DMS114 treated with DMSO at 0.1 percent for 48 hours (cell line): ENCODE data around the gene MUC6.

Source experiments
- DNase-seq: peaks from one replicate; lab custom pipeline; 2025; ENCODE audit not compliant: unreplicated experiment; lab: John Stamatoyannopoulos, UW

The MUC6 gene

DNA sequence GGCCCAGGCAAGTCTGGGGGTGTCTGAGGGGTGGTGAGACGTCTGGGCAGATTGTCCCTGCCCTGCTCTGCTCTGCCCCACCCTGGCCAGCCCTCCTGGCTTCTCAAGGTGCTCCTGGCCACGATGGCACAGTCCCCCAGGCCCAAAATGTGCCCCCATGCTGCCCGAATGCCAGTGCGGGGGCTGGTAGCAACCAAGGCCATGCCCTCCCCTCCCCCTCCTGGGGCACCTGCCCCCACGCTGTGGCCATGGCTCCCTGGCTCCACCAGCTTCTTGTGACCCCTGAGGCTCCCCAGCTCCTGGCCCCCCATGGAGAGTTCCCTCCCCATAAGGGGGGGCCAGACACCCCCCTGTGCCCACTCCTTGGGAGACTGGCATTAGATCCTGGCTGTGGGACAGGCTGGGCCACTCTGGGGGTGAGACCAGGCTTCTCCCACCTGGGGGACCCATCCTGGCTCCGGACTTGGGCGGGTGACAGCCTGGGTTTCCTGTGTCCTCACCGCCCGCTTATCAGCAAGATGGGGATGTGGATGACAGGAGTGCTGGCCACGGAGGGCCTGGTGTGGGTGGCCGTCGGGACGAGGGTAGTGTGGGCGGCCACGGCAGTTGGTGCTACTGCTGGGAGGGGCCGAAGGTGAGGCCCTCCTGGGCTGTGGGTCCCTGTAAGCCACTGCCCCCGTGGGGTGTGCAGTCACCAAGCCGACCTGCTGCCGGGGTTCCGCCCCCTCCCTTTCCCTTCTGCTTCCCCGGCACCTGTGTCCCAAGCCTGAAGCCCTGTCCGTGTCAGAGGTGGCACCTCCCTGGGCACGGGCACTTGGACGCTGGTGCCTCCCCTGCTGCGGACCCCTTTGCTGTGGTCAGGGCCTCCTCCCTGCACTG lies 15.9 kb upstream of the MUC6 start:
- DNase-seq, result no peak

DNA sequence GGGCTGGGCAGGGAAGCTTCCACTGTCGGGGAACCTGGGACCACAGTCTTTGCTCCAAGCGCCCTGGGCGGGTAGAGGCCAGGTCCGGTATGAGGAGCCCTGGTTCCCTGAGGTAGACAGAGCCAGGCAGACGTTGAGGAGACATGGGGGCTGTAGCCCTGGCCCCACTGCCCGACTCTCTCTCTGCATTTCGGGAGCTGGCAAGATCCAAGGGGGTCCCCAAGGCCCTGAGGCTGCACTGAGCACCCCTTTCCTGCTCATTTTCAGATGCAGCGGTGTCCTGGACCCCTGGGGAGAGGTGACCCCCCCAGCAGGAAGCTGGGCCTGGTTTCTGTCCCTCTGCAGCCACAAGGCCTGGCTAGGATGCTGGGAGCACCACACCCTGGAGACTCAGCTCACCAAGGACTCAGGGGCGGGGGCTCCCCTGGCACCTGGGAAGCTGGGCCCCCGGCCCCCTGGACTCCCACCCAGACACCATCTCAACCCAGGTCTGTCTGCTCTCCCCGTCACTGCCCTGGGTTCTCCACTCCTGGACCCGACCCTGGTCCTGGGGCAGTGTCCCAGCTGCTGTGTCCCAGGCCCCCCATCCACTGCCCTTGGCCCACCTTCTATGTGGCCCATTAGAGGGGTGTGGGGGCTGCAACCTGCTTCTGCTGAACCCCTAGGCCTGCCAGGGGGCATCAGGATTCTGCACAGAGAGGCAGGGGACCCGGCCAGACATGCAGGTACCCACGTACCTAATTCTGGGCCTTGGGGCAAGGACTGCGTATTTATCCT lies 15.0 kb upstream of the MUC6 start:
- DNase-seq, result no peak

DNA sequence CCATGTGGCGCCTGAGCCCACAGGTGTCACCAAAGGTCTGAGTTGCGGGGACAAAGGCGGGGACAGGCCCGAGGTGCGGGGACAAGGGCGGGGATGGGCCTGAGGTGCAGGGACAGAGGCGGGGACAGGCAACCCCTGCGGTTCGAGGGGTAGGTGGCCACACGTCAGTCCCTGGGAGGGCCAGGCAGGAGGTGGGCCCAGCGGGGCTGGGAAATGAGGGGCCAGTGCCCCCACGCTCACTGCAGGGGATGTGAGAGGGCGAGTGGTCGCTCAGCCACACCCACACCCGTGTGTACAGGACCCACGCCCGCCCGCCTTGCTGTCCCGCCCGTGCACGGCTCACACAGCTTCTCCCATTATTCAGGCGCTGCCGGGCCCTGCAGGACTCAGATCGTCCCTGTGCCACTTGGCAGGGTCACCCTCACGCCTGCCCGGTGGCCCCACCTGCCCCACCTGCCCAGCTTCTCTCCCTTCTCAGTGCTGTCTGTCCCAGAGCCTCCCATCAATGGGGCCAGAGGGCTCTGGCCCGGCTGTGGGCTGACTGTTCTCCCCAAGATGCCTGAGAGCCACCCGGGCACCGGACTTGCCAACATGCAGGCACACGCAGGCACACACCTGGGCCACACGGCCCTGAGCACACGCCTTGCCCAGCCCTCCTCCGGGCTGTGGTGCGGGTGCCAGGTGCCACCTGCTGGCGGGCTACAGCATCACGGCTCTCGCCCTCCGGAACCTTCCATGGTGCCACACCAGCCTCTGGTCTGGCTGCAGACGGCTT lies 14.2 kb upstream of the MUC6 start:
- no peak for DNase-seq

DNA sequence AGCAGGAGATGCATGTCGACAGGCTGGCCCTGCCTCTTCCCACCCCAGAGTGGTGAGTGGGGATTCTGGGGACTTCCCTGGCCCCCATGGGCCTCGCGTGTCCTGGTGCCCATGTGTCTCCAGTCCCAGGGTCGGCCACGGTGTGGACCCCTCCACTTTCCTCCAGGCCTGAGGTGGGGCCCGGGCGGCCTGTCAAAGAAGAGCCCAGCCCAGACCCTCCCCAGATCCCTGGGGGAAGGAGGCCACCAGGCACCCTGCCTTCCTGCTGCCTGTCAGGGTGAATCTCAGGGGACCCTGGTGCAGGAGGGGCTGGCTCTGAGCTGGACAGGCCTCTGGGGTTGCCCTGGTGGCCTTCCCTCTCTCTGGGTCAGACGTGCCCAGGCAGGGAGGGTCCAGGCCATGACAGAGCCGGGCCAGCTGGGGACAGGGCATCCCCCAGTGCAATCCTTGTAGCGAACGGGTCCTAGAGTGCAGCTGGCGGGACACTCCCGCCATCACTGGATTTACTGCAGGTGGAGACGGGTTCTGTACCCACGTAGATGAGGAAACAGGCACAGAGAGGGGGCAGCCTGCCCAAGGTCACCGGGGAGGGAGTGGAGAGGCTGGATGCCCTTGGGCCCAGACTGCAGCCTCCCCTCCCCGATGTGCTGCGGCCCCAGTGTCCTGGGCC lies 13.5 kb upstream of the MUC6 start:
- no peak for DNase-seq

DNA sequence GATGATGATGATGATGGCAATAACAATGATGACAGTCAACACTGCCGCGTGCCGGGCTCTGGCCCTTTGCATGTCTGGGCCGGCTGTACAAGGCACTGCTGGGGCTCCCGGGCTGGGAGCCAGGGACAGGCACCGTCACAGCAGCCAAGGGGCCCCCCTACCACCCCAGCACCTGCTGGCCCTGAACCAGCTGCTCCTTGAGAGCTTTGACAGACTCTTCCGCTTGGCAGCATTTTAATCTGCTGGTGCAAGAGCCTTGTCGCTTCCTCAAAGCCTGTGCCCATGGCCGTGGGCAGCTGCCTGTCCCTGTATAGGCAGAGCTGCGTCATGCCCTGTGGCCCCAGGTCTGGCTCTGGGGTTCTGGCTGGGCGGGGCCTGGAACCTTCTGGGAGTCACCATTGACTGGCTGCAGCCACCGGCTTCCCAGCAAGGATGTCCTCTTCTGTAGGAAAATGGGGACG lies 12.9 kb upstream of the MUC6 start:
- no peak for DNase-seq

DNA sequence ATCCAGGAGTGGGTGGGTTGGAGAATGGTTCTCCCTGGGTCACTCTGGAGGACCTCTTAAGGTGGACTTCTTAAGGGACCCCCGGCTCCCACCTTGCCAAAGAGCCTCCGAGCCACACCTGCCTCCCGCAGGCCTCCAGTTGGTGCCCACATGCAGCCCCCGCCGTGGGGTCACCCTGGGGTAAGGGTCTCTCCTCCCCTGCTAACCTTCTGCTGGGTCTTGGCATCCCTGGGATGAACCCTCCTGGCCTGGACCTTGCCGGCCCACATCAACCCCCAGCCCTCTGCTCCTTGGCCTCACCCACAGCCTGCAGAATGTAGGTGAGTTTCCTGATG lies 12.5 kb upstream of the MUC6 start:
- DNase-seq, result no peak

DNA sequence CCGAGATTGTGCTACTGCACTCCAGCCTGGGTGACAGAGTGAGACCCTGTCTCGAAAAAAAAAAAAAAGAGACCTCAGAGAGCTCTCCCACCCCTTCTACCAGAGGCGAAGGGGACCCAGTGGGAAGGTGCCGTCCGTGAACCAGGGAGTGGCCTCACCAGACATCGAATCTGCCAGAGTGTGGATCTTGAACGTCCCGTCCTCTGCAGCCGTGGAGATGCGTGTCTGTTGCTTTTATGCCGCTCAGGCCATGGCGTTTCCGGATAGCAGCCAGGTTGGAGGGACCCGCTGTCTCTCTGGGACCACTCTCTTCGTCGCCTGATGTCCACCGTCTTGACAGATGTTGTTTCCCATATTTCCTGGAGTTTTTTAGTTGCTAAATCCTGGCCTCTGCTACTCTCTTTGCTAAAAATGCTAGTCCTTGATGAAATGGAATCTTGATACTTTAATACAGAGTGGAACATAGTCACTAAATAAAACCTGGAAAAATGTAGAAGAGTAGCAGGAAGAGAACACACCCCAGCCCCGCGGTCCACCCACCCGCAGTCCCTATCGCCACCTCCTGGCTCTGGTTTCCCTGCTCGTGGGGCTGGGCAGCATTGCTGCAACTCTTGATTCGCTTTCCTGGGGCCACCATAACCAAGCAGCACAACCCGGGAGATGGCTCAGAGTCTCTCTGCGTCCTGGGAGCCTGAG lies 12.0 kb upstream of the MUC6 start:
- no peak for DNase-seq

DNA sequence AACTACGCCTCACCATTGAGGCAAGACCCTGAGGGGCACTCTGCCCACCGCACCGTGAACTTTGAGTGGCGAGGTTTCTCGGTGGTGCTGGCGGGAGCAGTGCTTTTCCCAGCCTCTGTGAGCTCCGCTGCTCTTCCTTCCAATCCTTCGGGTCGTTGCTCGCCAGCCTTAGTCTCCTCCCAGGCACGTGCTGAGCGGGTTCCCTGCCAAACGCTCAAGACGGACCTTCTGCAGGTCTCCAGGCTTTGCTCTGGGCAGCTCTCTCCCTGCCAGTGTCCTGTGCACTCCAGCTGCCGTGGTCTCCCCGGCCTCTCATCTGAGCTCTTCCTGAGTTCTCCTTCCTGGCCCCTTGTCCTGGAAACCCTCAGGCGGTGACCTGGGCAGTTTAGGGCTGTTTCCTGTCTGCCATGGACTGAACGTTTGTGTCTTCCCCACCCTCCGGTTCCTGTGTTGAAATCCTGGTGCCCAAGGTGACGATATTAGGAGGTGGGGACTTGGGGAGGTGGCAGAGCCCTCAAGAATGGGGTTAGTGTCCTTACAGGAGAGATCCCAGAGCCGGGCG lies 11.2 kb upstream of the MUC6 start:
- DNase-seq, result no peak

DNA sequence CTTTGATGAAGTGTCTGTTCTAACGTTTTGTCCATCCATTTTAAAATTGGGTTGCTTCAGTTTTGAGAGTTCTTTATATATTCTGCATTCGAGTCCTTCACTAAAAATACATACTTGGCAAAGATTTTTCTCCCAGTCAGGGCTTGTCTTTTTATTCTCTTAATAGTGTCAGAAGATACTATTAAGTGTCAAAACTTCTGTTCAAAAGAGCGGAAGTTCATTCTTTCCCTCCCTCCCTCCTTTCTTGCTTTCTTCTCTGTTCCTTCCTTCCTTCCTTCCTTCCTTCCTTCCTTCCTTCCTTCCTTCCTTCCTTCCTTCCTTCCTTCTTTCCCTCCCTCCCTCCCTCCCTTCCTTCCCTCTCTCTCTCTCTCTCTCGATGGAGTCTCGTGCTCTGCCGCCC lies 7.6 kb upstream of the MUC6 start:
- no peak for DNase-seq

DNA sequence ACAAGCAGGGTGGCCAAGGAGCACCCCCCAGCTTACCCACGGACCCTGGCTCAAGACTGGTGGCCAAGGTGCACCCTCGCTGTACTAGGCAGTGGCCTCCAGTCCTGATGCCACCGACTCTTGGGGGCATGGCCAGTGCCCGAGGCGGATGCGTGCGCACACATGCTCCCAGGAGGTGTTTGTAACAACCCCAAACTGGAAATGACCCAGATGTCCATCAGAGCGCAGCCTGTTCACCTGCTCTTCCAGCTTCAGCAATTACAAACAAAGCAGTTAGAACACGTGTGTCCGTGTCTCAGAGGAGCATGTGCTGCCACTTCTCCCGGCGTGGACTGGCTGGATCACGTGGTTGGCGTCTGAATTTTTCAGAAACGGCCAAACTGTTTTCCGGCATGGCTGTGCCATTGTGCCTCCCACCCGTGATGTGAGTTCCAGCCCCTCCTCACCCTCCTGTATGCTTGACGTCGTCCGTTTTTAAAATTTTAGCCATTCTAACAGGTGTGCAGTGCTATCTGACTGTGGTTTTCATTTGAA lies 7.1 kb upstream of the MUC6 start:
- DNase-seq, result no peak

DNA sequence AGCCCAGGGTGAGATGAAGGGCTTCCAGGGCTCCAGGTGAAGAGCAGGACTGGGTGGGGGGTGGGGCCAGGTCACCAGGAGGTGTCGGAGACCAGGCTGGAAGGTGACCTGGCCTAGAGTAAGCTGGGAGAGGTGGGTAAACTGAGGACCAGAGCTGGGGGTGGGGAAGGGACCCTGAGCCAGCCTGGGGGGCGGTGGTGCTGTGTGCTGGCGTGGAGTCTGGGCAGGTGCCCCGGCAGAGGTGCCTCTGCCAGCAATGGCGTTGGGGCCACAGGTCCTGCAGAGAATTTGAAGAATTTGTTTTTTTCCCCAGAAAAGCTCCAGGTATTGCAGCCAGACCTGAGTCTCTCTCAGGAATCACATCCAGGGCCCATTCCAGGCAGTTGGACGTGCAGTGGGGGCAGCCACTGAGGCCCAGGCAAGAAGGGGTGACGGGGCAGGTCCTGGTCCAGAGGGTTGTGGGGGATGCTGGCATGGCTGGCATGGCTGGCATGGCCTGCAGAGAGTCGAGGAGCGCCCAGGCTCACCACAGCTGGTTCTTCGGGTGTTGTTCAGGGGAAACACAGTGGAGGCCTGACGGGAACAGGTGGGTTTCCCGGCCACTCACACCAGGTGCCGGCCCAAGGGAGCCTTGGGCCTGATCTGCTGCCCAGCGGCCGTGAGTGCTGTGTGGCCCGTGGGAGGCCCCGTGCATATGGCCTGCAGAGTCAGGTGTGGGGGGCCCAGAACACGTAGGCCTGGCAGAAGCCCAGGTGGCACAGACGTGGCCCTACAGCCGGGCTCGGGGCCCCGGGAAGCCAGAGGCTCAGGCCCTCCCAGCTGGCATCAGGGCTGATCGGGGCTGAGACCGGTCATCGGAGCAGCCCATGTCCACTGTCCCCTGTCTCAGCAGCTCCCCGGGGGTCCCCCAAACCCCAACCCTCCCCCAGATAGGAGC lies 6.4 kb upstream of the MUC6 start:
- DNase-seq, result no peak

DNA sequence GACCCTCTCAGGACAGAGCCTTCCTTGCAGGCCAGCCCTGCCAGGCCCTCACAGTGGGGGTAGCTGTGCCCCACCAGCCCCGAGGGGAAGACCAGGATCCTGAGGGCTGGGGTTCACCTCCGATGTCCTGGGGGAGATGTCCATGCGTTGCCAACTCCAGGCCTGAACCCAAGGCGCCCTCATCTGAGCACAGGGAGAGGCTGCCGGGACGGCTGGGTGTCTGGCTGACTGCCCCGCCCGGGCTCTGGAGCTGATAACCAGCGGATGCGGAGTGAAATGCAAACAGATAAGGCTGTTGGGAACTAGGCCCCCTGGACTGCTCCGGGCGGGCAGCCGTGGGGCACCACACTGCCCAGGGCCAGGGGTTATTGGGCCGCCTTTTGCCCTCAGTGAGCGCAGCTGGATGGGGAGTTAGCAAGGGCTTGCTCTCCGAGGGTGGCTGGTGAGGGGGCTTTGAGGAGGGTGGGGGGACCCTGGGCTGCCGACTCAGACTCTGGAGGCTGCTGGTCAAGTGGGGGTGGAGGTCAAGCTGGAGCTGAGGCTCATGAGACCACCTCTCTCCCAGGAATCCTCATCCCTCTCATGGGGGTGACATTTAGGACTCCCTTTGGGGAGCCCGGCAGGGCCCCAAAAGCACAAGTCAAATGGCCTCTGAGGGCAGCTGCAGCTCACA lies 5.6 kb upstream of the MUC6 start:
- no peak for DNase-seq

DNA sequence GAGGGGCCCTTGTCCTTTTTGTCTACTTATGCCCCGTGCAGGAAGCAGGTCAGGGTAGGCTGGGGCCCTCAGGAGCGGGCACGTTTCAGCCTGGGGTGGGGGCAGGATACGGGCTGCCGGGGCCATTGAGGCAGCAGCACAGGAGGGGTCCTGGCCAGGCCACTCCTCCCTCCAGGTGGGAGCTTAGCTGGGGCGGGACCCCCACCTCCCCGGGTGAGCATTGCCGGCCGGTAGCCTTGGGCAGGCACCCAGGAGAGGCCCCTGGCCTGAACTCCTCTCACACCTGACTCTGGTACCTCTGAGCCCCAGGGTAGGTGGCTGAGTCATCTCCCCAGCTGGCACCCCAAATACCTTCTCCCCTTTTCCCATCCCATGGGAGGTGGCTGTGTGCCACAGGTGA lies 5.0 kb upstream of the MUC6 start:
- no peak for DNase-seq

DNA sequence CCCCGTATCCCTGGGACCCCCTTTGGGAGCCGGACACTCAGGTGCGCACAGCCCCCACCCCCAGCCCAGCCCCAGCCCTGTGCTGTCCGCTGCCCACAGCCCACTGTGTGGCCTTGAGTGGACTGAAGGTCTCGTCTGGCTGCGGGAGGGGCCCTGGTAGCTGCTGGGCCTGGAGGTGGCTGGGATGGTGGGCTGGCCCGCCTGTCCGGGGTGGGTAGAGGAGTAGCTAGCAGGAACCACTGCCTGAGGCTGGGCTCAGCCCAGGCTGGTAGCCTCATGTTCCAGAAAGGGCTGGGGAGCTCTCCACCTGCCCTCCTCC lies 4.6 kb upstream of the MUC6 start:
- no peak for DNase-seq

DNA sequence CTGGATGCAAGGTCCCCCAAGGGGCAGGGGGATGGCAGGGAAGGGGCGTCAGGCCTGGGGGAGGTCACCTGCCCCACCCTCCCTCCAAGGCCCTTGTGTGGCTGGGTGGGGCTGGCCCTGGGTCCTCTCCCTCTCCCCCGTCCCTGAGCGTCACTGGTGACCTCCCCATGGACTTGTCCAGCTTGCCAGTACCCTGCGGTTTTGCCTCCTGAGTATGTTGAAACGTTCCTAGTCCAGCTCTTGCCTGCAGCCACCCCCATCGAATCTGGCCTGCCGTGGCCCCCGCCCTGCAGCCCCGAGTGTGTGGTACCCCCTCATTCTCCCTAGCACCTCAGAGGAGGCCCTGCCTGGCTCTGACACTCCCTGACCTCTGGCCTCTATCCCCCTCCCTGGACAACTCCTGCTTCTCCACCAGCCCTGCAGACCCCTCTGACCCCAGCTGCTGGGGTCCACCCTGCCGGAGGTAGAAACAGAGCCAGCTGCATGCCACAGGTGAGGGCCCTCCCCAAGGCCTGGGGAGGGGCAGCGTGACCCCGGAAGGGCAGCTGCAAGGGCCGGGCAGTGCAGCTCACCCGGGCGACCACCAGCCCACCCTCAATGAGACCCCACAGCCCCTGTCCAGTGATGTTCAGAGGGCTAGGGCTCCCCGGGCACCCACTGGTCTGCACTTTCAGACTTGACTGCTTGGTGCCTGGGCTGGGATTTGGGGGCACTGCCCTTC lies 4.1 kb upstream of the MUC6 start:
- no peak for DNase-seq

DNA sequence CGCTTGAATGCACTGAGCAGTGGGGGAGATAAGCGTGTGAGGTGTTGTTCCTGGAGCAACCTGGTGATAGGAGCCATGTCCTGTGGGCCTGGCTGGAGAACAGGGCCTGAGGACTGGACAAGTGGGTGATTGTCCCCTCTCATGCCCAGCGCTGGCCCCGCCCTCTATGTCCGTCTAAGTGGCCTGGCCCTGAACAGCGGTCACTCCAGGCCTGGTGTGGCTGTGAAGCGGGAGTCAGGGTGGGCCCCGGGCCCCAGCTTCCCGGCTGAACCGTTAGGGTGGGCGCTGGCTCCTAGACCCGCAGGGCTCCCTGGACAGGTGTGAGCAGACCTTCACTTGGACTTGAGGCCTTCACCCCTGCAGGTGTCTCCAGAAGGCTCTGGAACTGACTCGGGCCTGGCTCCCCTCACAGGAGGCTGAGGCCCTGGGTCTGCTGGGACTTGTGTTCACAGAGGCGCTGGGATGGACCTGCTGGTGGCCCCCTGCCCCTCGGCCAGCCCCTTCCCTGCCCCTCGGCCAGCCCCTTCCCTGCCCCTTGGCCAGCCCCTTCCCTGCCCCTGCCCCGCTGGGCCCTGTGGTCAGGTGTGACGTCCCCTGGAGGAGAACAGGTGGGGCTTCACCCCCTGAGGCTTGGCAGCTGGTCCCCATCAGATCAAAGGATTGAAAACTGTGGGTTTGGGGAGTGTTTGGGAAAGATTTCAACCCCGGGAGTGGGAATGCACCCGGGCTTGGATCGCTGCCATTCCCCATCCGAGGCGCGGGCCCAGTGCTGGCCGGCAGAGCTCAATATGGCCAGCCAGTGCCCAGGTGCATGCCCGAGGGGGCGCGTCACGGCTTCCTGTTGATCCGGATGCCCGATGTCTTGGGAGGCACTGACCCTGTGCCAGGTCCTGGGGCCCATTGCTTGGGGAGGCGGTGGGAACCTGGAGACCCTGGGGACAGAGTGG lies 3.2 kb upstream of the MUC6 start:
- DNase-seq, result no peak

DNA sequence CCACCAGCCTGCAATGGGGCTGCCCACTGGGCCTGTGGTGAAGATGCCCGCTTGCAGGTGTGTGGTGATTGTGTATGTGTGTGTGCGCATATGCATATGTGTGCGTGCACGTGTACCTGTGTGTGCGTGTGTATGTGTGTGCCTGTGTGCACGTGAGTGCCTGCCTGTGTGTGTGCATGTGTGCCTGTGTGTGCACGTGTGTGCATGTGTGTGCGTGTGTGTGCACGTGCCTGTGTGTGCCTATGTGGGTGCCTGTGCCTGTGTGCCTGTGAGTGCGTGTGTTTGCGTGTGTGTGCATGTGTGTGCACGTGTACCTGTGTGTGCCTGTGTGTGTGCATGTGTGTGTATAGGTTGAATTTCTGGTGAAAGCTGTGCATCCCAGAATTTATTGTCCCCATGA lies 2.4 kb upstream of the MUC6 start:
- no peak for DNase-seq
